GM19193 (cell line): Measurements from ENCODE around the gene PRKD3.

ENCODE experiments used
- POLR2A ChIP-seq: IDR thresholded peaks from 4 replicates; pipeline ENCODE4 v1.6.1; 2011; ENCODE audit not compliant: insufficient read depth, insufficient read length; ENCODE audit errors: extremely low read depth

The PRKD3 gene

GRCh38 chr2:37324536-37324785 lies 172 bp downstream of the PRKD3 start:
- peak; percentile 53 for TF ChIP-seq POLR2A

DNA sequence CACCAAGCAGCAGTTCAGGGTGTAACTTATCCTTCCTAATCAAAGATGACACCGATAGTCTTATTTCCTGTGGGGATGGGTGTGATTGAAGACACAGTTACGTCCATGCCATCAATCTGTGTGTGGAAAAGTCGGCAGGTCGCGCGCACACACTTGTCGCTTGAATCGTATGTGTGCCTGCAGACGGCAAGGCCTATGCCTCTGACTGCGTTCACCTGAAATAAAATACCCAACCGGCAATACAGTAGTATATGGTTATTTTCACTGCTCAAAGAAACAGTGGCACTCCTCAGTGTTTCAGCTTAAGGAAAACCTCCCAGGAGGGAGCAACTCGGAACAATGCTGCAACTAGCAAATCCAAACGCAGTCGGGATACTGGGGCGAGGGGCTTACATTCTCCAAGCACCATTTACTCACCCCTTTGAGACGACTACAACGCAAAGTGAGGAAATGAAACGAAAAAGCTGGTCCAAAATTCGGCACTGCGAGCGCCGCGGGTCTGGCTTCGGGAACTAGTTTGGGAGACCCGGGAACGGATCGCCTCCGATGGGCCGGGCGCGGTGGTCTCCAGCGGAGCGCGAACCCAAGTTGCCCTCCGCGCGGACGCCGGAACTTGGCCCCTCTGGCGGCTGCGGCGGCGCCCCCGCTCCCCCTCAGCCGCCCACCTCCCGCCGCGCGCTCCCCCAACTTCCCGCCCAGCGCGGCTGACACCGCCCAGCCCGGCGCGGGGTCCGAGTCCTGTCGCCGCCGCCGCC lies 675 bp downstream of the PRKD3 start:
- TF ChIP-seq POLR2A, result no peak

DNA sequence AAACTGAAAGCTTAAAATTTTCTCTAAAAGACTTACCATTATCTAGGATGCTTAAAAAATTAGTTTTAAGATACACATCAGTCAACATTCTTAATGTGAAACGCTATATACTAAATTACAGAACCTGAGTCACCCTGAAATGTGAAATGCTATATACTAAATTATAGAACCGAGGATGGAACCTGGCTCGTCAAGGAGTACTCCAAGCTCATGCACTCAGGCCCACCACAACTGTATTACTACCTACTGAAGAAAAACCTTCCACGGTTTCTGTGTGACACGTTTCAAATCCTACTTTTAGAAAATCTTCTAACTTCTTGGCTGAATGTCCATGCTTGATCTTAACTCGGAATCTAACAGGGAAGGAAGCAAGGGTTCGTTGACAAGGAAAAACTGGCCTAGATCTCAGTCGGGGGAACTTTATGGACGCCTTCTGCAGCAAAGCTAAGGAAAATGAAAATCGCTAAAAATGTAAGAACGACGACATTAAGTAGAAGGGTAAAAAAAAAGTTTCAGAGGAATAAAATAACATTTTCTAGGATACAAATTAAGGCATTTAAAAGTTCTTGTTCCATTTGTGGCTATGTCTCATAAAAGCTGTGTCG lies 1.4 kb downstream of the PRKD3 start:
- TF ChIP-seq POLR2A, result no peak

DNA sequence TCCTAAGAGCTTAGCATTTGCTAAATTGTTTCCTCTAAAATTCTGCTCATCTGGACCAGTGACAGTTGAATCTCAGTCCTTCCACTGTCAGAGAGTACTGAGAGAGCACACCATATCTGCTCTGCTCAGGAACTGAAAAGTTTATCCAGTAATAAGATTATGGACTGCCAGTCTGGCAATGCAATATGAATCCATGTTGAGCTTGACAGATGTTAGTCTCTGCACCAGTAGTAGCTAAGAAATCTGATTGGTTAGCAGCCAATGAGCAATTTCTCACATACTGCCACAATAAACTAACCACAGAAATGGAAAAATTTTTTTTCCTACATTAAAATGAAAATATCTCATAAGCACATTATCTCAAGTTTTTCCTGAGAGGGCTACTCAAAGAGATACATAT lies 2.3 kb downstream of the PRKD3 start:
- TF ChIP-seq POLR2A, result no peak

DNA sequence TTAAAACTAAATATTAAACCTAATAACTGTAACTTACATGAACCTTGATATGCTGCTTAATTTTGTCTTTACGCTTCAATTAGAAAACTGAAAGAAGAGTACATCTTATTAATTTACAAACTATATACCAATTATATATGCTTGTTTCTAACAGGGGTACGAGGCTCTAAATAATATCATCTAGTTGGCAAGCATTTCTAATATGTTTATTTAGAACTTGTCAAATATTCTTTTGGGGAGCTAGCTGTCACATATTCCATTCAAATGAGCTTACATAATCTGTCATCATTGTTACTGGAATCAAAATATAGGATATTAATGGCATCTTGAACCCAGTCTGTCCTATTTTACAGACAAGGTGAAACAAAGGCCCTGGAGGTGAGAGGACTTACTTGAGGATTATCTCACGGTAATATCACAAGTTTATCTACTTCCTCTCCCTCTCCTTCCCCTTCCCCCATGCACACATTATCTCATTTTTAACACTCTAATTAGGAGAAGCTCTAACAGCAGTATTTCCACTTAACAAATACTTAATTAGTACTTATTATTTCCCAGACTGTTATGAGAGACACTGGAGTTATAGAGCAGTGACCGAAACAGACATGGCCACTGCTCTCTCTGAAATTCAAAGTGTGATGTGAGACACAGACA lies 3.5 kb downstream of the PRKD3 start:
- TF ChIP-seq POLR2A, result no peak

DNA sequence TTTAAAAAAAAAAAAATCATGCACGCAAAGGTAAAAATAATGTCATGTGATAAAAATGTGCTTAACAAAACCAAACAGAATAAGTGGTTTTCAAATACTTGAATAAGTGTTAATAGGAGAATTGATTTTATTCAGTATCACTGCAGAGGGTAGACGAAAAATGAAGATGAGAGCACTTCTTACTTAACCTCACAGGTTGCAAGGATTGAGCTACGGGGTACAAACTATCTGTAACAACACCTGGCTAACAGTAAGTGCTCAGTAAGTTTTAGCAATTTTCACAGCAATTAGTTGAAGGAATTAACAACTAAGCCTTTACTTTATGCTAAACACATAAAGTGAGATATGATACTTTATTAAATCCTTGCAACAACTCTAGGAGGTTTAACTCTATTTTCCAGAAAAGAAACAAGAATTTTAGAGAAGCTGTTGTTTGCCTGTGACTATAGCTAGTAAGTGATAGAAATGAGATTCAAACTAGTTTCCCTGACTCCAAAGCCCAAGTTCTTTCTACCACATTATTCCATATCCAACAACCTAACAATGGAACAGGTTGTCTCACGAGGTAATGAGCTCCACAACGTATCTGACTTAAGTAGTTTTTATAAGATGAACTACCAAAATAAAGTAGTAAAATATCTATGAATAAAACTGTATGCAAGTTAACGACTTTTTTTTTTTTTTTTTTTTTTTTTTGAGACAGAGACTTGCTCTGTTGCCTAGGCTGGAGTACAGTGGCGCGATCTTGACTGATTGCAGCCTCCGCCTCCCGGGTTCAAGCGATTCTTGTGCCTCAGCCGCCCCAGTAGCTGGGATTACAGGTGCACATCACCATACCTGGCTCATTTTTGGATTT lies 4.7 kb downstream of the PRKD3 start:
- no peak for TF ChIP-seq POLR2A

DNA sequence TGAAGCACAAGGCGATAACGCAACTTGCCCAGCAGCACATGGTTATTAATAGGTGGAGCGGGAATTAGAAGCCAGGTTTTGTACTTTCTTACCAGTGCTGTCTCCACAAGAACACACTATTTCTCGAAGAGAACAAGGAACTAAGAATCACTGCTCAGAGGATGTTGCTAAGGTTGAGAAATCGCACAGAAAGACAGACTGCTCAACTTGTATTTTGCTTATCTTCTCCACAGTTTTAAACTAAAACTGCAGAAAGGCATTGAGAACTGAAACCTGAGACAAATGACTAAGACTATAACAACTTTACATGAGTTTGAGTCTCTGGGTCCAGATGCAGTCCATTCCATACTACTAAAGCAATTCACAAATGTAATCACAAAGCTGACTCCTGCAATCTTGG lies 6.2 kb downstream of the PRKD3 start:
- TF ChIP-seq POLR2A, result no peak

DNA sequence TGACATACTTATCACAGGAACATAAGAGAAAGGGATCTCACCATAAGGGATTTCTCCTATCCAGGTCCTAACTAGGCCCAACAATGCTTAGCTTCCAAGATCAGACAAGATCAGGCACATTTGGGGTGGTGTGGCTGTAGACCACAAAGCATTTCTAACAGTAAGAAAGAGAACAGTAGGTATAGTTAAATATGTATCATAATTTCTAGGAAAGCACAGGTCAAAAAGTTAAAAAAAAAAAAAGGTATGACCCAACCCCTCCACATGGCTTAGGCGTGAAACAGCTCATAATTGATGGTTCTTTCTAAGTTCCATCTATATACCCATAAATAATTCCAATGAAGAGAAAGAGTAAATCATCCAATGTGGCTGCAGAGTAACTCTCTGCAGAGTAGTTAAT lies 6.9 kb downstream of the PRKD3 start:
- no peak for TF ChIP-seq POLR2A

DNA sequence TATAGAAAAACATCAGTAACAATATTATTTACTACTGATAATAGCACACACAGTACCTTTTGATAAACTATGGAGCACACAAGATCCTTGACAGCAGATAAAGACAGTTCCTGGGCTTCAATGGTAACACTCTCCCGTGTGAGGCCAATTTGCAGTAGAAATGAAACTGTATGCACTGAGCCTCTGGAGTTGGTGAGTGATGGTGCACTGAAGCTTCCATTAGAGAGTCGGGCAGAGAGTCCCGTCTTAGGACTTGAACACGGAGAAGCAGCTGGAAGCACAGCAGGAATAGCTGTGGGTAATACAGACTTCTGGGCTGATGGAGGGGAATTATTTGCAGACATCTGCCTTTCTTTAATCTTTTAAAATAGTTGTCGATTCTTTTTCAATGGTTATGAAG lies 8.5 kb downstream of the PRKD3 start:
- TF ChIP-seq POLR2A, result no peak

DNA sequence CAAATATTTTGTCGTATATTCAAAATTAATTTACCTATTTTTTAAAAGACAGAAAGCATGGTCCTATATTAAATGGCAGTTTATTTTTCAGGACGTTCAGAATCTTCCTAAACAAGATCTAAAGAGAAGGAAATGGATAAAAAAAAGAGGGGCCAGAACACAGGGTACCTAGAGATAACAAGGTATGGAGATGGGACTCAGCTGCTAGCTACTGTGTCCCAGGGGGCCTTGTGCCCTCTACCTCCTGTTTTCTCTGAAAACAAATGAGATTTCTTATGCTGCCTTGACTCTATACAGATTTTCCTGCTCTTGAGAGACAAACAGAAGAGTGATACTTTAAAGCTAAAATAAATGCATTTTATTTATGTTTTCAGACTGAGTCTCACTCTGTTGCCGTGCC lies 9.3 kb downstream of the PRKD3 start:
- TF ChIP-seq POLR2A, result no peak

- TF ChIP-seq POLR2A, result no peak
Observed at GRCh38 chr2:37307500-37307899, 17.1 kb downstream of the PRKD3 start.

- no peak for TF ChIP-seq POLR2A
Observed at GRCh38 chr2:37306024-37306423, 18.6 kb downstream of the PRKD3 start.

DNA sequence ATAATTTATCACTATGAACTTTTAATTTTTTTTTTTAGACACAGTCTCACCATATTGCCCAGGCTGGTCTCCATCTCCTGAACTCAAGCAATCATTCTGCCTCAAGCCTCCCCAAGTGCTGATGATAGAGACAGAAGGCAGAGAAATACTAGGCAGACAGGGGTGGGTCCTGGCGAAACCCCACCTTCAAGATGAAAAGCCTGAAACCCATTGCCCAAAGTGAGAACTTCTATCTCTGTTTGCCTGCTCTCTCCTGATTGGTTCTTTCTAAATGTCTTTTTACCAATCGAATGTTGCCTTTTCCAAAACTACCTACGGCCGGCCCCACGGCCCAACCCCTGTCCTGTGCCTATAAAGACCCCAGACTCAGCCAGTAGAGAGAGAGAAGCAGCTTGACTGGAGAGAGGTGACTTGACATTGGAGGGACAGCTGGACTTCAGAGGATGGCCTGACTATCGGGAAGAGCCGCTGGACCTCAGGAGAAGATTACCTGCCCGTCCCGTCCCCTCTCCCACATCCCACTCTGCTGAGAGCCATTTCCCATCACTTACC lies 21.9 kb downstream of the PRKD3 start:
- TF ChIP-seq POLR2A, result no peak

DNA sequence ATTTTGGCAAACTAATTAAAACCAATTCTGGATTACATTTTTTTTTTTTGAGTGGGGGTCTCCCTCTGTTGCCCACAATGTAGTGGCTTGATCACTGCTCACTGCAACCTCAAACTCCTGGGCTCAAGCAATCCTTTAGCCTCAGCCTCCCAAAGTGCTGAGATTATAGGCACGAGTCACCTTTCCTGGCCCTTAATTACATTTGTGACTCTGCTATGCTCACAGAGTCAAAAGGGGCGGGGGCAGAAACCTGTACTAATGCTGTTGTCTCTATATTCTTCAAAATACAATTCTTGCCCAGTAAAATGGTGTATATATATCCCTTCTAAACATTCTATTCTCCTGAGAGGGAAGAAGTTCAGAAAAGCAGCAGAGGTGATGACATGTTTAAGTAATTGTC lies 23.2 kb downstream of the PRKD3 start:
- TF ChIP-seq POLR2A, result no peak

DNA sequence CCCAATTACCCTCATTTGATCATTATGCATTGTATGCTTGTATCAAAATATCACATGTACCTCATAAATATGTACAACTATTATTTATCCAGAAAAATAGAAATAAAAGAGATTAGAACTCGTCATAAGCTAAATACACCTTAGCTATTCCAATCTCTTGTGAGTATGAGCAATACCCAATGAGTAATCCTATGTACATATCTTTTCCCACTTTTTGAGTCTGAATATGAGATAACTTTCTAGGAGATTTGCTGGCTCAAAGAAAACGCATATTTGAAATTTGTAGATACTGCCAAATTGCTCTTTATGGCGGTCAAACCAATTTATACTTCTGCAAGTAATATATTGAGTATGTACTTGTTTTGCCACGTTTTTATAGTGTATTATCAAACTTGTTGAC lies 24.1 kb downstream of the PRKD3 start:
- no peak for TF ChIP-seq POLR2A
